Lung (tissue), 16 donors: ENCODE data around the gene SMPDL3A. TPM values are rescaled to one million over a fixed set of nuclear protein-coding genes. Genes with fewer than 3 reads are reported as not detected.
"Not testable (repeated sequence)": the region's sequence is repeated elsewhere in the genome, so short reads cannot be mapped to it uniquely, and the experiment has no call there.

Source experiments
- ATAC-seq: fragments of 200-7000 bp; cut with Tn5 transposase; one replicate; pipeline ENCODE4 v1.9.1; 2020; ENCODE audit warnings: moderate number of reproducible peaks; ENCODE audit not compliant: insufficient read depth, low FRiP score
- DNase-seq, 3 donors: peaks; one replicate each; pipeline ENCODE4 v3.0.0-alpha.2; 2013 to 2017
- H3K27ac ChIP-seq, 2 donors: one replicate each; pipeline ENCODE4 v1.5.1; 2013; ENCODE audit warnings: mild to moderate bottlenecking in 2 of 2, moderate library complexity in 2 of 2, control low read depth in 1 of 2, inconsistent platforms in 1 of 2, low read depth in 1 of 2, low read length in 1 of 2
- H3K27me3 ChIP-seq, 3 donors: one replicate each; pipeline ENCODE4 v1.5.1; 2013; ENCODE audit warnings: low read length in 2 of 3; ENCODE audit not compliant: control insufficient read depth in 3 of 3, insufficient read depth in 3 of 3
- H3K36me3 ChIP-seq, 4 donors: one replicate each; pipeline ENCODE4 v1.5.1; 2013; ENCODE audit warnings: low read length in 4 of 4, mild to moderate bottlenecking in 1 of 4, moderate library complexity in 1 of 4; ENCODE audit not compliant: control insufficient read depth in 4 of 4, insufficient read depth in 4 of 4
- H3K4me1 ChIP-seq, 5 donors: one replicate each; pipeline ENCODE4 v1.5.1; 2013; ENCODE audit warnings: low read length in 5 of 5, mild to moderate bottlenecking in 2 of 5, moderate library complexity in 1 of 5; ENCODE audit not compliant: control insufficient read depth in 5 of 5, insufficient read depth in 5 of 5
- H3K4me3 ChIP-seq: one replicate; pipeline ENCODE4 v1.5.1; 2013; ENCODE audit warnings: mild to moderate bottlenecking, control low read depth, moderate library complexity
- H3K9ac ChIP-seq, 2 donors: one replicate each; pipeline ENCODE4 v1.5.1; 2013; ENCODE audit warnings: low read length in 2 of 2, control low read depth in 1 of 2; ENCODE audit not compliant: insufficient read depth in 1 of 2
- H3K9me3 ChIP-seq, 4 donors: one replicate each; pipeline ENCODE4 v1.5.1; 2013; ENCODE audit warnings: low read length in 3 of 4, mild to moderate bottlenecking in 1 of 4, moderate library complexity in 1 of 4; ENCODE audit not compliant: control insufficient read depth in 4 of 4, insufficient read depth in 3 of 4
- WGBS, 2 donors: extraction: QIAGEN DNeasy Blood & Tissue Kit; methylation state at CpG; one replicate each; pipeline ENCODE4 v1.1.7; 2013; 5-methylcytosine and 5-hydroxymethylcytosine counted together
- long read RNA-seq, 5 donors: transcript quantifications; one replicate each; lab custom pipeline, GENCODE V29; 2026
- polyA plus RNA-seq, 2 donors: library from polyadenylated mRNA; stranded (reverse); fragments of 200-250 nt; gene quantifications; one replicate each; pipeline ENCODE4 v1.2.1, GENCODE V29; 2013
- total RNA-seq, 2 donors: library from RNA; depleted of rRNA in 1 of 2; stranded (reverse); fragments of >200 nt in 1 of 2; gene quantifications; one replicate each; pipeline ENCODE4 v1.2.1, GENCODE V29; 2014 to 2021
- TF ChIP-seq, protein P1 (sequence below): IDR thresholded peaks from 2 replicates; pipeline ENCODE4 v1.5.1; 2012; ENCODE audit warnings: mild to moderate bottlenecking; ENCODE audit errors: control extremely low read depth, extremely low read depth
- donor health status: control.
- donor health status: control.
- donor health status: Bipolar disorder and iron deficiency.
- donor health status: healthy.
- donor health status: DM: yes; HTN: yes; CAD: no.

SMPDL3A gene, protein sequence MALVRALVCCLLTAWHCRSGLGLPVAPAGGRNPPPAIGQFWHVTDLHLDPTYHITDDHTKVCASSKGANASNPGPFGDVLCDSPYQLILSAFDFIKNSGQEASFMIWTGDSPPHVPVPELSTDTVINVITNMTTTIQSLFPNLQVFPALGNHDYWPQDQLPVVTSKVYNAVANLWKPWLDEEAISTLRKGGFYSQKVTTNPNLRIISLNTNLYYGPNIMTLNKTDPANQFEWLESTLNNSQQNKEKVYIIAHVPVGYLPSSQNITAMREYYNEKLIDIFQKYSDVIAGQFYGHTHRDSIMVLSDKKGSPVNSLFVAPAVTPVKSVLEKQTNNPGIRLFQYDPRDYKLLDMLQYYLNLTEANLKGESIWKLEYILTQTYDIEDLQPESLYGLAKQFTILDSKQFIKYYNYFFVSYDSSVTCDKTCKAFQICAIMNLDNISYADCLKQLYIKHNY
- total RNA-seq (10 to 100 TPM; 22.4 to 55.2 TPM), polyA plus RNA-seq (10 to 100 TPM; 14.0 to 37.7 TPM)
- long read RNA-seq, donor 1, transcript SMPDL3A-203 (7 exons, 1,755 nt), result major isoform, 5 of 7 reads
- long read RNA-seq, donor 1, partial matches to known transcripts, result 0 of 7 reads
- long read RNA-seq, donor 1, other reads (novel, unspliced or antisense), result 0 of 7 reads
- long read RNA-seq, donor 2, partial matches to known transcripts, result 36 of 38 reads
- long read RNA-seq, donor 2, other reads (novel, unspliced or antisense), result 0 of 38 reads
- long read RNA-seq, donor 3, partial matches to known transcripts, result 33 of 39 reads
- long read RNA-seq, donor 3, other reads (novel, unspliced or antisense), result 0 of 39 reads
- long read RNA-seq, donor 4, partial matches to known transcripts, result 23 of 23 reads
- long read RNA-seq, donor 4, other reads (novel, unspliced or antisense), result 0 of 23 reads
- long read RNA-seq, donor 5, partial matches to known transcripts, result 0 of 8 reads
- long read RNA-seq, donor 5, other reads (novel, unspliced or antisense), result 5 of 8 reads

DNA sequence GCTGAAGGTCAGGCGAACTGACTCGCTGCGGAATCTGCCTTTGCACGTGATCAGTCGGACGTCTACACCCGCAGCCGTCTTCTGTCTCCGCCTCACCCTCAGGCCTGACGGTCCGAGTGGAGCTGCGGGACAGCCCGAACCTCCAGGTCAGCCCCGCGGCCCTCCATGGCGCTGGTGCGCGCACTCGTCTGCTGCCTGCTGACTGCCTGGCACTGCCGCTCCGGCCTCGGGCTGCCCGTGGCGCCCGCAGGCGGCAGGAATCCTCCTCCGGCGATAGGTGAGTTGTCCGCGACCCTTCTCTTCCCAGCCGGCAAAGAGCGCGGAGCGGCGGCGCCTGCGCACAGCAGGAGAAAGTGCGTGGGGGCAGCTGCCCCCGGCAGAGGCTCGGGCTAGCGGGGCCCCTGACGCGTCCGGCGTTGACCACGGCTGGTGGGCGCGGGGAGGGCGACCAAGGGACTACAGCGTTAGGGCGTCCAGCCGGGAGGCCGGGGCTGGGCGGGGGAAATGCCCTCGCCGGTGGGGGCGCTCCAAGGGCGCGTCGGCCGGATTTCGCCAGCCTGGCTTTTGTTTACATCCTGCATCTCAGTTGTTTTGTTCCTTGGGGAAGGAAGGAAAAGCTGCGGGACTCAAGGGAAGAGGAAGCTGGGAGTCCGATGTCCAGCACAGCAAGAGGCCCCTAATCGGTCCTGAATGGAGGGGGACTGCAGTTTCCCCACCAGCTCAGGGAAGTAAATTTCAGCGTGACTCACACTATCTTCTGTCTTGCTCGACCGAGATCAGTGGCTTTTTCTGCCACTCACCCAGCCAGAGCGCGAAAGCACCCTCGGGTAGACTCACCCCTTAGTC, at the start of gene SMPDL3A:
Gene SMPDL3A, plus strand, starts transcription at position 77 of the 846 bp plus-strand sequence. Its CDS starts 89 bp downstream, at position 166.
- 0 to 1% methylated on average over 70 to 71 of the region's 71 CpGs for WGBS, 2 donors
- ATAC-seq, result peak; percentile 77

DNA sequence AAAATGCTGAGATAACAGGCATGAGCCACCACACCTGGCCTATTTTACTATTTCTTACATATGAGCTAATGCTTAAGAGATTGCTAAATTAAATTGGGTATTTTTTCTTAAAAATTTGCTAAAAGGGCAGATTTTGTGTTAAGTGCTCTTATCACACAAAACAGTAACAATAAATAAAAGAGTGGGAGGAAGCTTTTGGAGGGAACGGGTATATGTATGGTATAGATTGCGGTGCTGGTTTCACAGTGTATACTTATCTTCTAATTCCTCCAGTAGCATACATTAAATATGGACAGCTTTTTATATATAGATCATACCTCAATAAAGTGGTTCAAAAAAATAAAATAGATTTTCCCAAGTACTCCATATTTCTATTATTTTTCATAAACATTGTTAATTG, 49.0 kb upstream of the SMPDL3A start:
- TF ChIP-seq, protein P1, sequence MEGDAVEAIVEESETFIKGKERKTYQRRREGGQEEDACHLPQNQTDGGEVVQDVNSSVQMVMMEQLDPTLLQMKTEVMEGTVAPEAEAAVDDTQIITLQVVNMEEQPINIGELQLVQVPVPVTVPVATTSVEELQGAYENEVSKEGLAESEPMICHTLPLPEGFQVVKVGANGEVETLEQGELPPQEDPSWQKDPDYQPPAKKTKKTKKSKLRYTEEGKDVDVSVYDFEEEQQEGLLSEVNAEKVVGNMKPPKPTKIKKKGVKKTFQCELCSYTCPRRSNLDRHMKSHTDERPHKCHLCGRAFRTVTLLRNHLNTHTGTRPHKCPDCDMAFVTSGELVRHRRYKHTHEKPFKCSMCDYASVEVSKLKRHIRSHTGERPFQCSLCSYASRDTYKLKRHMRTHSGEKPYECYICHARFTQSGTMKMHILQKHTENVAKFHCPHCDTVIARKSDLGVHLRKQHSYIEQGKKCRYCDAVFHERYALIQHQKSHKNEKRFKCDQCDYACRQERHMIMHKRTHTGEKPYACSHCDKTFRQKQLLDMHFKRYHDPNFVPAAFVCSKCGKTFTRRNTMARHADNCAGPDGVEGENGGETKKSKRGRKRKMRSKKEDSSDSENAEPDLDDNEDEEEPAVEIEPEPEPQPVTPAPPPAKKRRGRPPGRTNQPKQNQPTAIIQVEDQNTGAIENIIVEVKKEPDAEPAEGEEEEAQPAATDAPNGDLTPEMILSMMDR, result no peak
- 90 to 97% methylated on average over 2 of the region's 2 CpGs for WGBS, 2 donors
- ATAC-seq (no peak), DNase-seq (no peak)
- H3K9me3 ChIP-seq, result no peaks in the 10 kb centered on the region
- no peak overlapping the region for H3K27ac ChIP-seq
- H3K36me3 ChIP-seq, result no peaks in the 10 kb centered on the region
- H3K9ac ChIP-seq, result no peak overlapping the region
- no peaks in the 10 kb centered on the region for H3K27me3 ChIP-seq
- H3K4me3 ChIP-seq, result no peak overlapping the region
- H3K4me1 ChIP-seq, result no peaks in the 10 kb centered on the region

More for the DNA sequence above, at the start of gene SMPDL3A:
- Histone ChIP-seq H3K9me3 (no peaks in the 10 kb centered on the region), H3K9ac (peak within 1 kb of the TSS; percentile 80 to 98), H3K4me3 (peak within 1 kb of the TSS; percentile 78), H3K4me1 (peaks cover 0 to 35% (median 3%) of the 10 kb centered on the region in 5 donors), H3K27ac (peak within 1 kb of the TSS; percentile 95 to 98), H3K27me3 (no peaks in the 10 kb centered on the region), H3K36me3 (peaks cover 0 to 4% (median 0%) of the 10 kb centered on the region in 4 donors)
- DNase-seq, result peak; percentile 86 to 92 (median 88)
- TF ChIP-seq, protein P1, result no peak

DNA sequence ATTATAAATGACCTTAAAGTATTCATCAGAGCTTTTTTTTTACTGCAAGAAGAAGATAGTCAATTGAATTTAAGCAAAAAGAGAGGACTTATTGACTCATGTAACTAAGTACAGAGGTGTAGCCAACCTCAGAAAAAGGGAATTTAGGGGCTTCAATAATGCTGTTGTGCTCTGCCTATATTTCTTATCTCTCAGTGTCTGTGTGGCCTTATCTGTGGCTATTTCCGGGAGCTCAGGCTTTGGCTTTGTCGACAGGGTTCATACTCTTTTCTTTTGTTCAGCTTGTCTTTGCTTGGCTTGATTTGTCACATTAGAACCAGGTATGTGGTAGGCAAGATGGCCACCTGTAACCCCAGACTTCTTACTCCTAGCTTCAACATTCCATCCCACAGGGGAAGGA, 48.1 kb upstream of the SMPDL3A start:
- Histone ChIP-seq H3K4me3 (no peak overlapping the region), H3K9ac (no peak overlapping the region), H3K36me3 (no peaks in the 10 kb centered on the region), H3K27ac (no peak overlapping the region), H3K27me3 (no peaks in the 10 kb centered on the region), H3K4me1 (no peaks in the 10 kb centered on the region), H3K9me3 (no peaks in the 10 kb centered on the region)
- DNase-seq (no peak), ATAC-seq (no peak)
- 74 to 92% methylated on average over 2 of the region's 2 CpGs for WGBS, 2 donors
- TF ChIP-seq, protein P1, result no peak

DNA sequence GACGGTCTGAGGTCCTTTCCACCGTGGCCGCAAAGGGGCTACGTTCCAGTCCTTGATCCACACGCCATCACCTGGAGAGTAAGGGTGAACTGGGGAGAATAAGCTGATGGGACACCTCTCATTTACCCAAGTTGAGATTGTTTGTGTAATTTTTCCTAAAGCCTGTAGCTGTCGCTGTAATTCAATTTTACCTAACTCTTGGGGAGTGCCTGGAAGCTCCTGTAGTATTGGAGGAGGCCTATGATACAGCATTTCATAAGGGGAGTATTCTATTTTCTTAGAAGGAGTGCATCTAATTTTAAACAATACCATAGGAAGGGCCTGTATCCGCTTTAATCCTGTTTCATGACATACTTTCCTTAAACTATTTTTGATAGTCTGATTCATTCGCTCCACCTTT, 44.8 kb upstream of the SMPDL3A start:
- H3K9ac ChIP-seq, ATAC-seq, H3K4me3 ChIP-seq, H3K36me3 ChIP-seq, DNase-seq, H3K27ac ChIP-seq, H3K27me3 ChIP-seq, H3K4me1 ChIP-seq, H3K9me3 ChIP-seq: not testable (repeated sequence)
- WGBS, 2 donors, result 35 to 38% methylated on average over 8 of the region's 8 CpGs

DNA sequence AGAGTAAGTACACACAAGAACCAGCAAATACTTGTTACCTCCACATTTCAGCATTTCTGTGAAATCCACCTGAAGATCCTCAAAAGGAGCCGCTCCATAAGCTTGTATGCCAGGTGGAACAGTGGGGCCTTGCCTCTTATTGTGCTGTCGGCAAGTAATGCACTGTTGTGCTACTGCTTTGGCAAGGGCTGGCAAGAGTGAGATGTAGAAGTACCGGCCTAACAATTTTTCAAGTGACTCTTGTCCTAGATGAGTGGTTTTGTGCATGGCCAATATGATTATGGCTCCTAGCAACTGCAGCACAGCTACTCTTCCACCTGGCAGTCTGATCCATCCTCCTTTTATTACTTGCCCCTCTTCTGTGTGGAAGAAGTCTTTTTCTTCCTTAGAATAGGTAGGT, 44.2 kb upstream of the SMPDL3A start:
- H3K27me3 ChIP-seq, H3K9me3 ChIP-seq, H3K27ac ChIP-seq, H3K36me3 ChIP-seq, H3K4me1 ChIP-seq, H3K9ac ChIP-seq, H3K4me3 ChIP-seq, ATAC-seq: not testable (repeated sequence)
- peak; percentile 28 to 71 (median 46) for DNase-seq
- WGBS, 2 donors, result 69 to 82% methylated on average over 3 of the region's 3 CpGs
